ENCODE results near the gene ACOT13.
"Not testable (repeated sequence)": the region's sequence is repeated elsewhere in the genome, so short reads cannot be mapped to it uniquely, and the experiment has no call there.

The ACOT13 gene

DNA sequence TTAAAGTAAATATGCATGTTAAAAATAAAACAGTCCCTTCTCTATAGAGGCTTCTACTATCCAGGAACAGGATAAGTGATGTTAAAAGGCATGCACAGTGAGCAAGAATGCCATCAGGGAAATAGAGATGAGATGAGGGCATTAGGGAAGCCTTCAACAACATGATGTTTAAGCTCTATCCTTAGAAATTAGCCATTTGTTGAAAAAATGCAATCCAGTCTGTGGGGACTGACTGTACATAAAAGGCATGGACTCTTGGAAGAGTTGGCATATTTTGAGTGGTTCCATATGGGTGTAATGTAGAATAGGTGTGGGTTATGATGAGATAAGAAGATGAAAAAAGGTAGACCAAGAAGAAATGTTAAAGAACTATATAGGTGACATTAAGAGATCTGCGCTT, 26.7 kb upstream of the ACOT13 start:
- Histone ChIP-seq H3K9me3 (ENCODE audit: insufficient read depth, low read length) (no peaks in the 10 kb centered on the region), H3K4me3 (ENCODE audit: low read length) (no peak overlapping the region), H3K9ac (ENCODE audit: low read length) (no peak overlapping the region), H3K27me3 (ENCODE audit: low read depth, low read length) (peaks cover 7% of the 10 kb centered on the region; the same call in 1 of the 2 replicates), H4K20me1 (ENCODE audit: insufficient read depth, low read length) (no peaks in the 10 kb centered on the region), H3K4me1 (ENCODE audit: low read length) (peaks cover 7% of the 10 kb centered on the region; the same call in 1 of the 2 replicates), H3K4me2 (ENCODE audit: low read length) (no peak overlapping the region), H3K27ac (ENCODE audit: low read length) (no peak overlapping the region), H2AFZ (ENCODE audit: low read depth, low read length) (no peak overlapping the region), H3K36me3 (replicated peaks; ENCODE audit: low read depth, low read length) (no peaks in the 10 kb centered on the region), H3K79me2 (ENCODE audit: low read length) (no peaks in the 10 kb centered on the region)
- TF ChIP-seq CTCF (IDR thresholded peaks at IDR 0.05; ENCODE audit: low read depth, low read length) (no peak), EZH2phosphoT487 (IDR thresholded peaks at IDR 0.05; ENCODE audit: low read depth) (no peak)

DNA sequence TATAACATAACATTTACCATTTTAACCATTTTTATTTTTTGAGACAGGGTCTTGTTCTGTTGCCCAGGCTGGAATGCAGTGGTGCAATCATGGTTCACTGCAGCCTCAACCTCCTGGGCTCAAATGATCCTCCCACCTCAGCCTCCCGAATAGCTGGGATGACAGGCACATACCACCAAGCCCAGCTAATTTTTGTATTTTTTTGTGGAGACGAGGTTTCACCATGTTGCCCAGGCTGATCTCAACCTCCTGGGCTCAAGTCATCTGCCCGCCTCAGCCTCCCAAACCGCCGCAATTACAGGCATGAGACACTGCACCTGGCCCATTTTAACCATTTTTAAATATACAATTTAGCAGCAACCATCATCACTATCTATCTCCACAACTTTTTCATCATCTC, 26.2 kb upstream of the ACOT13 start:
- not testable (repeated sequence) for H3K36me3 ChIP-seq (replicated peaks; ENCODE audit: low read depth, low read length); H4K20me1 ChIP-seq (ENCODE audit: insufficient read depth, low read length); H2AFZ ChIP-seq (ENCODE audit: low read depth, low read length); H3K9ac ChIP-seq (ENCODE audit: low read length); H3K9me3 ChIP-seq (ENCODE audit: insufficient read depth, low read length); H3K4me1 ChIP-seq (ENCODE audit: low read length); H3K27ac ChIP-seq (ENCODE audit: low read length); H3K4me3 ChIP-seq (ENCODE audit: low read length); H3K4me2 ChIP-seq (ENCODE audit: low read length); H3K79me2 ChIP-seq (ENCODE audit: low read length); H3K27me3 ChIP-seq (ENCODE audit: low read depth, low read length)

DNA sequence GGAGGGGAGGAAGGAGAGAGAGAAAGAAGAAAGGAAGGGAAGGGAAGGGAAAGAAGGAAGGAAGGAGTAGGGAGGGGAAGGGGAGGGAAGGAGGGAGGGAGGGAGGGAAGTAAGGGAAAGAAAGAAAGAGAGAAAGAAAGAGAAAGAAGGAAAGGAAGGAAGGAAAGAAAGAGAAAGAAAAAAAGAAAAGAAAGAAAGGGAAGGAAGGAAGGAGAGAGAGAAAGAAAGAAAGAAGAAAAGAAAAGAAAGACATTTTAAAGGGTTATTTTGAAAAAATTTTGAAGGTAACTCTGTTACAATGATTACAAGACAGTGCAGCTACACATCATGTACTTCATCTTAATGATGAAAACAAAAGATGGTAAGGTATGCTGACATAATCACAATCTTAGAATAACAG, 24.8 kb upstream of the ACOT13 start:
- Histone ChIP-seq H3K27ac (ENCODE audit: low read length) (no peak overlapping the region), H4K20me1 (ENCODE audit: insufficient read depth, low read length) (no peaks in the 10 kb centered on the region), H2AFZ (ENCODE audit: low read depth, low read length) (no peak overlapping the region), H3K4me2 (ENCODE audit: low read length) (no peak overlapping the region), H3K27me3 (ENCODE audit: low read depth, low read length) (peaks cover 8% of the 10 kb centered on the region; the same call in 1 of the 2 replicates), H3K4me3 (ENCODE audit: low read length) (no peak overlapping the region), H3K79me2 (ENCODE audit: low read length) (no peaks in the 10 kb centered on the region), H3K9ac (ENCODE audit: low read length) (no peak overlapping the region), H3K36me3 (replicated peaks; ENCODE audit: low read depth, low read length) (no peaks in the 10 kb centered on the region), H3K4me1 (ENCODE audit: low read length) (peaks cover 15% of the 10 kb centered on the region), H3K9me3 (ENCODE audit: insufficient read depth, low read length) (no peaks in the 10 kb centered on the region)
- TF ChIP-seq EZH2phosphoT487 (IDR thresholded peaks at IDR 0.05; ENCODE audit: low read depth) (no peak), CTCF (IDR thresholded peaks at IDR 0.05; ENCODE audit: low read depth, low read length) (no peak)

- Histone ChIP-seq H3K4me1 (ENCODE audit: low read length) (peaks cover 15% of the 10 kb centered on the region), H3K27ac (ENCODE audit: low read length) (no peak overlapping the region), H3K27me3 (ENCODE audit: low read depth, low read length) (peaks cover 8% of the 10 kb centered on the region; the same call in 1 of the 2 replicates), H3K4me2 (ENCODE audit: low read length) (no peak overlapping the region), H4K20me1 (ENCODE audit: insufficient read depth, low read length) (no peaks in the 10 kb centered on the region), H3K9ac (ENCODE audit: low read length) (no peak overlapping the region), H3K4me3 (ENCODE audit: low read length) (no peak overlapping the region), H3K36me3 (replicated peaks; ENCODE audit: low read depth, low read length) (no peaks in the 10 kb centered on the region), H2AFZ (ENCODE audit: low read depth, low read length) (no peak overlapping the region), H3K79me2 (ENCODE audit: low read length) (no peaks in the 10 kb centered on the region), H3K9me3 (ENCODE audit: insufficient read depth, low read length) (no peaks in the 10 kb centered on the region)
- no peak for TF ChIP-seq EZH2phosphoT487 (IDR thresholded peaks at IDR 0.05; ENCODE audit: low read depth)
- no peak for TF ChIP-seq CTCF (IDR thresholded peaks at IDR 0.05; ENCODE audit: low read depth, low read length)
Observed at GRCh38 chr6:24643920-24644319, 23.0 kb upstream of the ACOT13 start.

DNA sequence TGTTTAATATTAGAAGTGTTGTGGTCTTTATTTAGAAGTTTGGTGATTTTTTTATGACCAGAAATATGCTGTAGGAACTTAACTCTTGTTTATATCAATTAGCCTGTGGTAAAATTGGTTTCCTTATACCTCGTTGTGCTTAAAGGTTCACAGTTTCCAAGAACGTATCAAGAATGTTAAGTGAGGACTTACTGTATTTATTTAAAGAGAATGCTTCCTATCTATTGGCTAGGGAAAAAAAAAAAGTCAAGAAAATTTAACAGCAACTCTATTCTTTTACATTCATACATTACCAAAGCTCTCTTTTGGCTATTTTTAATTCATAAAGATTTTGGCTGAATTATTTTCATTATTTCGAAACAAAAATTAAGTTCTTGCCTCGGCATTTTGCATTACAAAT, 22.5 kb upstream of the ACOT13 start:
- Histone ChIP-seq H4K20me1 (ENCODE audit: insufficient read depth, low read length) (no peaks in the 10 kb centered on the region), H3K27me3 (ENCODE audit: low read depth, low read length) (peaks cover 8% of the 10 kb centered on the region; the same call in 1 of the 2 replicates), H3K9ac (ENCODE audit: low read length) (no peak overlapping the region), H3K4me3 (ENCODE audit: low read length) (no peak overlapping the region), H3K4me2 (ENCODE audit: low read length) (no peak overlapping the region), H2AFZ (ENCODE audit: low read depth, low read length) (no peak overlapping the region), H3K9me3 (ENCODE audit: insufficient read depth, low read length) (no peaks in the 10 kb centered on the region), H3K27ac (ENCODE audit: low read length) (no peak overlapping the region), H3K36me3 (replicated peaks; ENCODE audit: low read depth, low read length) (no peaks in the 10 kb centered on the region), H3K4me1 (ENCODE audit: low read length) (peaks cover 15% of the 10 kb centered on the region), H3K79me2 (ENCODE audit: low read length) (no peaks in the 10 kb centered on the region)
- no peak for TF ChIP-seq EZH2phosphoT487 (IDR thresholded peaks at IDR 0.05; ENCODE audit: low read depth)
- no peak for TF ChIP-seq CTCF (IDR thresholded peaks at IDR 0.05; ENCODE audit: low read depth, low read length)
